ENCODE data around the gene CRYL1. TPM values are rescaled to one million over a fixed set of nuclear protein-coding genes. Genes with fewer than 3 reads are reported as not detected.

The CRYL1 gene
- total and polyA plus RNA-seq, 2 of the 4 experiments (the other 2 are of a cell fraction), result 11.7 to 16.4 TPM

GRCh38 chr13:20394169-20394501 lies 131.5 kb downstream of the CRYL1 start:
- TF ChIP-seq POLR2A (IDR thresholded peaks at IDR 0.05; ENCODE audit: low read depth, low read length) (no peak), MAFK (IDR thresholded peaks at IDR 0.05; ENCODE audit: low read depth, low read length) (no peak), RCOR1 (IDR thresholded peaks at IDR 0.05; ENCODE audit: insufficient replicate concordance, low read length) (no peak), CHD1 (IDR thresholded peaks at IDR 0.05; ENCODE audit: low read depth, low read length) (no peak), RFX5 (IDR thresholded peaks at IDR 0.05; ENCODE audit: low read depth, low read length) (no peak), MXI1 (IDR thresholded peaks at IDR 0.05; ENCODE audit: borderline replicate concordance, low read depth, low read length) (no peak), NFE2L2 (IDR thresholded peaks at IDR 0.05; ENCODE audit: low read depth, low read length) (no peak), CTCF (conservative IDR thresholded peaks at IDR 0.05; ENCODE audit: low read depth, low read length) (no peak), FOS (IDR thresholded peaks at IDR 0.05; ENCODE audit: low read depth, low read length) (no peak)
- ChIA-PET CTCF (no interaction called here), POLR2A (ENCODE audit: unreplicated experiment) (no interaction called here)
- Histone ChIP-seq H2BK120ac (ENCODE audit: low read depth, low read length) (no peak overlapping the region), H2AFZ (replicated peaks; ENCODE audit: low read length, poor library complexity) (no peak overlapping the region), H3K36me3 (ENCODE audit: control insufficient read depth, insufficient read depth, low read length) (no peaks in the 10 kb centered on the region), H3K23ac (ENCODE audit: low read depth, low read length) (no peak overlapping the region), H2BK20ac (ENCODE audit: low read depth, low read length) (no peak overlapping the region), H3K79me1 (ENCODE audit: low read depth in 1 of 2, low read length in 2 of 2) (no peaks in the 10 kb centered on the region), H3K18ac (ENCODE audit: low read depth, low read length) (no peak overlapping the region), H3K9ac (ENCODE audit: low read depth, low read length) (no peak overlapping the region), H3K4me3 (ENCODE audit: insufficient read depth, low read depth, low read length) (no peak overlapping the region), H4K91ac (ENCODE audit: insufficient read depth, low read depth, low read length) (no peak overlapping the region), H4K5ac (ENCODE audit: low read depth, low read length) (no peak overlapping the region), H3K27ac (ENCODE audit: insufficient read depth, low read length) (no peak overlapping the region), H3K56ac (ENCODE audit: extremely low read depth, insufficient read depth, low read length) (no peak overlapping the region), H3K4me2 (ENCODE audit: low read depth, low read length) (no peak overlapping the region), H2AK5ac (ENCODE audit: low read depth, low read length) (no peak overlapping the region), H4K20me1 (ENCODE audit: insufficient read depth, low read length) (no peaks in the 10 kb centered on the region), H3K14ac (replicated peaks; ENCODE audit: low read depth, low read length) (peak overlapping the region; percentile 25; the same call in 1 of the 2 replicates), H3K9me1 (ENCODE audit: insufficient read depth, low read length) (peaks cover 9% of the 10 kb centered on the region), H3K4ac (ENCODE audit: low read depth, low read length) (no peak overlapping the region), H2BK15ac (ENCODE audit: low read depth, low read length) (no peak overlapping the region), H2BK5ac (ENCODE audit: low read depth, low read length, poor library complexity, severe bottlenecking) (peak overlapping the region; percentile 92), H3K4me1 (ENCODE audit: control insufficient read depth, insufficient read depth, low read length) (no peaks in the 10 kb centered on the region), H2AK9ac (replicated peaks; ENCODE audit: low read depth, low read length, poor library complexity) (no peak overlapping the region), H4K8ac (ENCODE audit: low read depth in 2 of 2, low read length in 2 of 2) (no peak overlapping the region), H3K9me3 (ENCODE audit: control insufficient read depth, insufficient read depth, low read length) (peaks cover 2% of the 10 kb centered on the region; the same call in 1 of the 2 replicates), H3K27me3 (ENCODE audit: control insufficient read depth, insufficient read depth, low read length) (peaks cover 5% of the 10 kb centered on the region; the same call in 1 of the 2 replicates)
- no peak for ATAC-seq (ENCODE audit: low read depth)
- DNase-seq, result no peak
- in situ Hi-C loops (cut with MboI; ENCODE audit: low sequenced_read_pairs), result no loop called here
- dilution Hi-C loops (cut with HindIII; ENCODE audit: low sequenced_read_pairs, unreplicated experiment), result no loop called here
- no TSS peak for BruUV-seq (replicated peaks)
- intact Hi-C loops (cut with micrococcal nuclease), result no loop called here
- WGBS, 2 experiments (ENCODE audit: extremely low coverage in 2 of 2, insufficient read length in 1 of 2), result 33 to 100% methylated on average over 1 to 2 of the region's 8 CpGs
